ENCODE data around the gene ZNF526.

ZNF526 gene, protein sequence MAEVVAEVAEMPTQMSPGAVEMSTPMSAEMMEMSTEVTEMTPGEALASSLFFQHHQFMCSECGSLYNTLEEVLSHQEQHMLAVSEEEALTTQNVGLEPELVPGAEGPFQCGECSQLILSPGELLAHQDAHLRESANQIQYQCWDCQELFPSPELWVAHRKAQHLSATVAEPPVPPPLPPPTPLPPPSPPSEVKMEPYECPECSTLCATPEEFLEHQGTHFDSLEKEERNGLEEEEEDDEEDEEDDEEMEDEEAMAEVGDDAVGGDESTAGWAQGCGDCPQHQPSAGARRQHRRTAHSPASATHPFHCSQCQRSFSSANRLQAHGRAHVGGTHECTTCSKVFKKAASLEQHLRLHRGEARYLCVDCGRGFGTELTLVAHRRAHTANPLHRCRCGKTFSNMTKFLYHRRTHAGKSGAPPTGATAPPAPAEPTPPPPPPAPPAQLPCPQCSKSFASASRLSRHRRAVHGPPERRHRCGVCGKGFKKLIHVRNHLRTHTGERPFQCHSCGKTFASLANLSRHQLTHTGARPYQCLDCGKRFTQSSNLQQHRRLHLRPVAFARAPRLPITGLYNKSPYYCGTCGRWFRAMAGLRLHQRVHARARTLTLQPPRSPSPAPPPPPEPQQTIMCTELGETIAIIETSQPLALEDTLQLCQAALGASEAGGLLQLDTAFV

DNA sequence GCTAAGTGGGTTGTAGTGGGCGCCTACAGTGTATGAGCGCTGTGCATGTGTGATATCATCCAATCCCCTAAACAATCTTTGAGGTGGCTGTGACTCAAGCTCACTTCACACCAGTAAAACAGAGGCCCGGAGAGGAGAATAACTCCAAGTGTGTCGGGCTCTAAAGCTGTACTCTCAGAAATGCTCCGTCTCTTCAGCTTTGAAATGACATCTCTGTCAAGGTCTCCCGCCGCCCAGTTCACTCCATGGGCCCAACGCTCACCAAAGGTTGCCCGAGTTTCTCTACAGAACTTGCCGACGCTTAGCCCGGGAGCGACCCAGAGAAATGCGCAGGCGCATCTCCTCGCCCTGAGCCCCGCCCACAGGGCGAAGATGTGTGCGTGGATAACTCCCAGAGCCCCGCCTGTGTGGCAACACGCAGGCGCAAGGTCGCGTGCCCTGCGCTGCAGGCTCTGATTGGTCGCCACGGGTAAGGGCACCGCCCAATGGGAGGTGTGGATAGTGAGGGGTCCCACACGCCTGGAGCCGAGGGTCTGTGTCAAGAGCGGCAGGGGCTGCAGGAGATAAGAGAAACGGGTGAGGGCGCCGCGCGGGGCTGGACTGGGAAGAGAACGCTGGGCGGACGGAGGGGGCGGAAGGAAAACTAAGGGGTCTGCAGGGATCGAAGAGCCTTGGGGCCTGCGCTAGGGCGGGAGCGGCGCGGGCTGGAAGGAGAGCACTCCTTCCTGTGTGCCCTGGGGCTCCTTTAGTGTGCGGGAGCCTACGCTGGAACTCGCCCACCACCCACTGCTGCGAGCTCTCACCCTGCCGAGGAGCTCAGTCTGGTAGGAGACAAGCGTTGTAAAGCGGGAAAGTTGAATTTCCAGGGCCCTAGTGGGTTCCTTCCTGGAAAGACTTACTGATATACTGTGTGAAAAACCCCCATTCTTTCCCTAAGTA lies at the start of gene ZNF526:
ZNF526 (plus strand) TSS at position 501 of the 939 bp plus-strand sequence. CDS start 4,092 bp downstream, outside the sequence.
- TF ChIP-seq GATA1 (IDR thresholded peaks at IDR 0.05; ENCODE audit: low read depth, low read length) (peak; percentile 84), POLR2A (IDR thresholded peaks at IDR 0.05; ENCODE audit: low read length) (peak; percentile 86)
- DNase-seq = peak; percentile 98 to 99

DNA sequence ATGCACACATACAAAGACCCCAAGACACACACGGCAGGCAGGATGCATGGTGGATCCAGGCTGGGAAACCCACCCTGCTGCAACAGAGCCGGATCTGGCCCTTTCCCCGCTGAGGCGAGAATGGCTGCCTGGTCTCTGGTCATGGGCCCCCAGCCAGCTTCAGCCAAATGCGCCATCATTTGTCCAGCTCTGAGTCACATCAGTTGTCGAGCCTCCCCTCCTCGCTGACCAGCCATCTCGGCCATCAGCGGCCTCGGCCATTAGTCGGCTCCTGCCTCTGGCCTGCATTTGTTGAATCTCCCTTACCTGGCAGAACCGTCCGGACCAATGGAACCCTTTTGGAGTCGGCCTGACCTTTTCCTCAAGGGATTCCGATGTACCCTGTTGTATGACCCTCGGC lies 49.4 kb upstream of the ZNF526 start:
- DNase-seq = no peak
- TF ChIP-seq POLR2A (IDR thresholded peaks at IDR 0.05; ENCODE audit: low read length) (no peak), GATA1 (IDR thresholded peaks at IDR 0.05; ENCODE audit: low read depth, low read length) (no peak)

DNA sequence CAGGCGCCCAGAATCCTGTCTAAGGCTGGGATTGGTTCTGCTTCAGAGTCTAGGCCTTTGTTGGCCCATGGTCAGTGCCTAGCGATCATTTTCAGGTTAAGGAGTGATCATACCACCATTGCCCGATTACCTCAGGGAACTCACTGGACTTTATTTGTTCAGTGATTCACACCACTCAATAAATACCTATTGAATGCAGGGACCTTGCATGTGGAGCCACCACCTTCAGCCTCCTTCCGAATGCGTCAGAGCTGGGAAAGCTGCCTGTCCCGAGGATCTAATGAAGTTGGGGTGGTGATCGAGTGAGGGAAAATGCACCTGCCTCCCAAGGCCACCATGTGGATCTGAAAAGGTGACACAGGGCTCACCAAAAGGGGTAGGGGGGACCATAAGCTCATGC lies 47.9 kb upstream of the ZNF526 start:
- no peak for TF ChIP-seq POLR2A (IDR thresholded peaks at IDR 0.05; ENCODE audit: low read length)
- TF ChIP-seq GATA1 (IDR thresholded peaks at IDR 0.05; ENCODE audit: low read depth, low read length) = no peak
- no peak for DNase-seq

DNA sequence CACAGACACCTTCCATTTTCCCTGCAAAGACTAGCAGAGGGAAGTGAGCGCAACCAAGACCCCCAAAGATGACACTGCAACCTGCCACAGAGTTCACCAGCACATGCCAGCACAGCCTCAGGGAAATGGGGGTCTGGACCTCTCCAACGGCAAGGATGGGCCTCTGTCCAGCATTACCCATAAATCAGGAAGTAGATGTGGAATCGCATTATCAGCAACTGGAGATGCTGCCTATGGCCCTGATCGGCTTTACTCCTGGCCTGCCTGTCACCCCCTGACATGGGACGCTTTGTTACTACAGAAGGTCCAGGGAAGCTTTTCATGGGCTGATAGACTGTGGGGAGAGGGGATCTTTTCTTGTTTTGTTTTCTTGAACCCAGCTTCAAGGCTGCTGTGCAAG lies 46.4 kb upstream of the ZNF526 start:
- DNase-seq = no peak
- TF ChIP-seq POLR2A (IDR thresholded peaks at IDR 0.05; ENCODE audit: low read length) (no peak), GATA1 (IDR thresholded peaks at IDR 0.05; ENCODE audit: low read depth, low read length) (no peak)

DNA sequence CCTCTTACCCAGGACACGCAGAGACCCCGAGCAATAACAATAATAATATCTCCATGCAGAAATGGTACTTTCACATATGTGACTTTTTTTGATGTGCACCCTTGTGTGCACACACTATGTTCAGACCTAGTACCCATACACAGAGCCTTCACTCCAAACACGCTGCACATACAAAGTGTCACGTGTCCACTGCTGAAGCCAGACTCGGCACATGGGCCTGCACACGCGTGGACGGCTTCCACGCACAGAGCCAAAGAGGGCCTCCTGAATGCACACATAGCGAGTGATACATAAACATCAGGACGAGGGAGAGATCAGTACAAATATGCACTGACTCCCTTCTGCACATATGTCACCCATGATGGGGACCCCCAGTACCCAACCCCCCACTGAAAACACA lies 45.9 kb upstream of the ZNF526 start:
- DNase-seq = no peak
- no peak for TF ChIP-seq POLR2A (IDR thresholded peaks at IDR 0.05; ENCODE audit: low read length)
- no peak for TF ChIP-seq GATA1 (IDR thresholded peaks at IDR 0.05; ENCODE audit: low read depth, low read length)

DNA sequence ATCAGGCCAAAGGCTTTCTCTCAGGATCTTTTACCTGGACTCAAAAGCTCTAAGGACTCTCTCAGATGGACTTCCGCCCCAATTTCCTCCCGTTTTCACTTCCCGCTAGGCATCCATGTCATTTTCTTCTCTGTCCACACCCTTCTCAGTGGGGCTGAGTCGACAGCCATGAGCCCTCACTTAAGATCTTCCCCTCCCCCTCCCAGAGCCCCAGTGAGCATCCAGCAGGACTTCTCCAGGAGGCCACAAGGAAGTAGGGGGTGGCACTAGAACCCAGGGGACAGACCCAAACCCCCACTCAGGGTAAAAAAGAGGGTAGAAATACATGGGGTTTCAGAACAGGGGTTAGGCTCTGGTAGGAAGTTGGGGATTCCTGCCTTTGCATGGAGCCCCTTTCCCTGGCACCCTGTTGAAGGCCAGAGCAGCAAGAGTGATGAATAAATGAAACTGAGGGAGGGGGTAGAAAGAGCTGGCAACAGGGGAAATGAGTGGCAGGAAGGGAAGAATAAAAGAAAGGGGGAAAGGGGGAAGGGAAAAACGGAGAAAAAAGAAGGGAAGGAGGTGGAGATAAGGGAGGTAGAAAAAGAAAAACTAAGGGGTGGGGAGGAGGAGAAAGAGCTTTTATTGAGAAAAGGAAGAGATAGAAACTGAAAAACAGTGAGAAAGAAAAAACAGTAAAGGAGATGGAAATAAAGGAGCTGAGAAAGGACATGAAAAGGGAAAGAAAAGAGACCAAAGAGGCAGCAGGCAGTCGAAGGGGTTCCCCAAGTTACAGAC lies 45.0 kb upstream of the ZNF526 start:
- TF ChIP-seq GATA1 (IDR thresholded peaks at IDR 0.05; ENCODE audit: low read depth, low read length) (no peak), POLR2A (IDR thresholded peaks at IDR 0.05; ENCODE audit: low read length) (no peak)
- no peak for DNase-seq

DNA sequence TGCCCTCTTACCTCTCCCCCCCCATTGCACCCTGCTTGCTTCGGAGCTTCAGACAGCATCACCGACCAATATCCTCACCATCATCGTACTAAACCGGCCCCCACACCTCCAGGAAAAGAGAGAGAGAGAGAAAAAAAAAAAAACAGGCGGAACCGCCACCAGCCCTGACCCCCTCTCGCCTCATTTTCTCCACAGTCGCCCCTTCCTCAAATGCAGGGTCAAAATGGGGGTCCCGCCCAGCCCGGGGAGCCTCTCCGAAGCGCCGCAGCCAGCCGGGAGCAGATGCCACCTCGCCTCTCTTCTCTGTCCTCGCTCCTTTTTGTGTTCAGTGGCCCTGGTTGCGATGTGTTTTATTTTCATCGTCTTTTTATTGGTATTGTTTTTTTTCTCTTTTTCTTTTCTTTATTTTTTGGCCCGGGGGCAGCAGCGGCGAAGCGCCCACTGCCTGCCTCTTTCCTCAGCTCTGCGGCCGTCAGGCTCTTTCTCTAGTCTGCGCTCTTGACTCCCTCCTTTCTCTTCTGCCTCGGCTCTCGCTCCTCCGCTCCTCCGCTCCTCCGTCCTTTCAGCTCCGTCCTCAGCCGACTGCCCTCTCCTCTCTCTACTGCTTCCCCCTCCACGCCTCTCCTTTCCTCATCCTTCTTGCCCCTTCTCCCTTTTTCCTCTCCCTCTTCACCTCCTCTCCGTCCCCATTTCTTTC lies 44.0 kb upstream of the ZNF526 start:
- TF ChIP-seq POLR2A (IDR thresholded peaks at IDR 0.05; ENCODE audit: low read length) (no peak), GATA1 (IDR thresholded peaks at IDR 0.05; ENCODE audit: low read depth, low read length) (no peak)
- no peak for DNase-seq

DNA sequence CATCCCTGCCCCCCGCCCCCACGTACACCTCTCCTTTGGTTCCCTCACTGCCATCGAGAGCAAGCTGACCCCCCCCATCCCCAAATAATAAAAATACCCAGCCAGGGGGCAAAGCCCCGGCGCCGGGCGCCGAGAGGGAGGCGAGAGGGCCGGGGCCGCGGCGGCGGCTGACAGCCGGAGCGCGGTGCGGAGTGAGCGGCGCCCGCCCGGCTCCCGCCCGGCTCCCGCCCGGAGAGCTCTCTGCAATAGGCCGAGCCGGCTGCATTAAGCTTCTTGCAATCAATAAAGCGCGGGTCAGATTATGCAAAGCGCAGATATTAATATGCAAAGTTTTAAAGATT lies 43.5 kb upstream of the ZNF526 start:
- no peak for TF ChIP-seq POLR2A (IDR thresholded peaks at IDR 0.05; ENCODE audit: low read length)
- no peak for TF ChIP-seq GATA1 (IDR thresholded peaks at IDR 0.05; ENCODE audit: low read depth, low read length)
- DNase-seq = no peak

DNA sequence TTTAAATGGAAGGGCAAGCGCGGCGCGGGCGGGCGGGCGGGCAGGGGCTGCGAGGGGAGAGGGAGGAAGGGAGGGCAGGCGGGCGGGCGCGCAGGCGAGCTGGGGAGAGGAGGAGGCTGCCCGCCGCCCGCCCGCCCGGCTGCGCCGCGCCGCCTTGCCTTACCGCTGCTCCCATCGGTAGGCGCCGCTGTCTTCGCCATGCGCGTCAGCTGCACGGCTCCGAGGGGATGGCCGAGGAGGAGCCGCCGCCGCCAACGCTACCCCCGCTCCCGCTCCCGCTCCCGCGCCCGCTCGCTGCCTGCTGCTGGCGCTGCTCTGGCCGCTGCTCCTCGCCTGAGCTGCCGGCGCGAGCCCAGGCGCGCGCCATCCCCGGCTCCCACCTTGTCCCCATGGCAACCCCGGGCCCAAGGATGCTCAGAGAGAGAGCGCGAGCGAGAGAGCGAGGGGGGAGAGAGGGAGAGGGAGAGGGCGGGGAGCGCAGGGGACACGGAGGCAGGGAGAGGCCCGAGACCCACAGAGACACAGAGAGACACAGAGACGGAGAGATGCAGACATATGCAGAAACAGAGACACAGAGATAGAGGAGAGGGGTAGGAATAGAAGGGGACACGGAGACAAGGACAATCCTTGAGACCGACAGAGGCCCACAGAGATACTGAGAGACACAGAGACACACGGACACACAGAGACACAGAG lies 43.0 kb upstream of the ZNF526 start:
- DNase-seq = peak; percentile 76 to 77
- TF ChIP-seq POLR2A (IDR thresholded peaks at IDR 0.05; ENCODE audit: low read length) (no peak), GATA1 (IDR thresholded peaks at IDR 0.05; ENCODE audit: low read depth, low read length) (no peak)

DNA sequence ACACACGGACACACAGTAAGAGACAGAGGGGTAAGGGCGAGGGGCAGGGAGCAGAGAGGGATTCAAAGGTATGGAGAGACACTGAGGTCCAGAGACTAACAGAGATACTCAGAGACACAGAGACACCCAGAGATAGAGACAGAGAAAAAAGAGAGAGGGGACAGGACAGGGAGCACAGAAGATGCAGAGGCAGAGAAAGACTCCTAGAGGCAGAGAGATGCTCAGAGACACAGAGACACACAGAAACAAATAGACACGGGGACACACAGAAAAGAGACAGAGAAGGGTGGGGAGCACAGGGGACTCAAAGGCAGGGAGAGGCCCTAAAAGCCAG lies 42.5 kb upstream of the ZNF526 start:
- DNase-seq = no peak
- no peak for TF ChIP-seq GATA1 (IDR thresholded peaks at IDR 0.05; ENCODE audit: low read depth, low read length)
- TF ChIP-seq POLR2A (IDR thresholded peaks at IDR 0.05; ENCODE audit: low read length) = no peak

DNA sequence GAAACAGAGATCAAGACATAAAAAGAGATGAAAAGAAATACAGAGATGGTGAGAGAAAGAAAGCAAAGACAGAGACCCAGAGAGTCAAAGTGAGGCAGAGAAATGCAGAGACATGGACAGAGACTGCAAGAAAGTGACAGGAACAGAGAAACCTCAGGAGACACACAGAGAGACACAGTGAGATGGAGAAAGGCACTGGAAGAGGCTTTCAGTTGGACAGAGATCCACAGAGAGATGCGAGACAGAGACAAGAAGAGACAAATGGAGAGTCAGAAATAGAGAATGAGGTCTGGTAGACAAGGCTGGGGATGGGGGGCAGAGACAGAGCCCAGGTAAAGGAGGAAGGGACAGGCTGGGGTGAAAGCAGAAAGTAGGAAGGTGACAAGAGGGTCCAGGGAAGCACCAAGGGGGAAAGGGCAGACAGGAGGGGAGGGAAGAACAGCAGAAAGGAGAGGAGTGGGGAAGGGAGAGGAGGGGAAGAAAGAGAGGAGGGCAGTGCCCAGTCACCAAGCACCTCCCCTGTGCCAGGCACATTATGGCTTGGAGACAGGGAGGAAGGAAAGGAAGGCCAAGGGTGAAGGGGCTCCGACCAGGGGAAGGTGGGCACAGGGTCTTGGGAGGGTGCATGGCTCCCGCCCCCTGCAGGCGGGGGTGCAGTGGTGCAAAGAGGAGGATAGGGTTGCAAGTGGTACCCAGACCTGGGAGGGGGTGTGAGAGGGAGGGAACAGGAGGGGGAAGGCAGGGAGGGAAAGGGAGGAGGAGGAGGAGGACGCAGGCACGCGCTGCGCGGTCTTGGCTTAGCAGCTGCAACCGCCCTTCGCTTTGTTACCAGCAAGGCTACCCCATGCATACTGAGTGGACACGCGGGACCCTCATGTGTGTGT lies 41.1 kb upstream of the ZNF526 start:
- TF ChIP-seq POLR2A (IDR thresholded peaks at IDR 0.05; ENCODE audit: low read length) (no peak), GATA1 (IDR thresholded peaks at IDR 0.05; ENCODE audit: low read depth, low read length) (no peak)
- peak; percentile 8 to 25 for DNase-seq

Data from erythroblast (primary cell).